Neural crest cell (in vitro differentiated cells): ENCODE measurements around the gene SORBS1. TPM values are rescaled to one million over a fixed set of nuclear protein-coding genes. Genes with fewer than 3 reads are reported as not detected.

ENCODE experiments used
- DNase-seq: peaks from one replicate; pipeline ENCODE4 v3.0.0; 2021; ENCODE audit warnings: low read depth, mixed read lengths, low spot score
- H3K27ac Mint-ChIP-seq: one replicate; pipeline ENCODE4 v1.8.0; 2021; ENCODE audit warnings: mild to moderate bottlenecking, mixed read lengths; ENCODE audit not compliant: unreplicated experiment
- H3K27me3 Mint-ChIP-seq: 2 replicates; pipeline ENCODE4 v1.8.0; 2021; ENCODE audit warnings: low read depth, mild to moderate bottlenecking, mixed read lengths
- H3K36me3 Mint-ChIP-seq: 2 replicates; pipeline ENCODE4 v1.8.0; 2021; ENCODE audit warnings: low read depth, mild to moderate bottlenecking, mixed read lengths
- H3K4me1 Mint-ChIP-seq: 2 replicates; pipeline ENCODE4 v1.8.0; 2021; ENCODE audit warnings: mixed read lengths
- H3K4me3 Mint-ChIP-seq: one replicate; pipeline ENCODE4 v1.8.0; 2021; ENCODE audit warnings: mild to moderate bottlenecking, mixed read lengths
- H3K9me3 Mint-ChIP-seq: 2 replicates; pipeline ENCODE4 v1.8.0; 2021; ENCODE audit warnings: mixed read lengths
- total RNA-seq: library from RNA; stranded (reverse); gene quantifications from 2 replicates; pipeline ENCODE4 v1.2.1, GENCODE V29; 2021
- TF ChIP-seq, protein P1 (sequence below): fragments of 200-600 bp; sonication (generic); conservative IDR thresholded peaks from 2 replicates; pipeline ENCODE4 v1.5.0; 2021; ENCODE audit warnings: antibody characterized with exemption, mild to moderate bottlenecking

Gene SORBS1
- total RNA-seq, 1 donor from 2014 or later: 15.3 TPM

DNA sequence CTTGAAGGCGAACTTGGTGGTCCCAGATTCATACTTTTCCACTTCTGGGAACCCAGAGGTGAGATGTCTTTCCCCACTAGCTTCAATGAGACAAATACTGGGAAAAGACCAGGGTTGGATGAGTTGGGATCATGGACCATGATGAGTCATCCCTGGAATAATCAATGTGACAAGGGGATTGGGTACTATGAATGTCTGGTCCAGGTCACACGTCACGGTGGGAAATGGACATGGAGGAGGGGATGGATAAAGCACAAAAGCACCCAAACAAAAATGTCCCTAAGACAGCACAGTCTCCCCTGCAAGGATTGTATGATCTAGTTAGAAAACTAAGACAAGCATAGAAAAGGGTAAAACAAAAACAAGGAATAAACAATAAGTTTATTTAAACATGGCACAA lies 12.4 kb upstream of the SORBS1 start:
- H3K9me3 Mint-ChIP-seq: no peaks in the 10 kb centered on the region
- DNase-seq: no peak
- peak overlapping the region; percentile 57 for H3K27ac Mint-ChIP-seq
- TF ChIP-seq, protein P1, sequence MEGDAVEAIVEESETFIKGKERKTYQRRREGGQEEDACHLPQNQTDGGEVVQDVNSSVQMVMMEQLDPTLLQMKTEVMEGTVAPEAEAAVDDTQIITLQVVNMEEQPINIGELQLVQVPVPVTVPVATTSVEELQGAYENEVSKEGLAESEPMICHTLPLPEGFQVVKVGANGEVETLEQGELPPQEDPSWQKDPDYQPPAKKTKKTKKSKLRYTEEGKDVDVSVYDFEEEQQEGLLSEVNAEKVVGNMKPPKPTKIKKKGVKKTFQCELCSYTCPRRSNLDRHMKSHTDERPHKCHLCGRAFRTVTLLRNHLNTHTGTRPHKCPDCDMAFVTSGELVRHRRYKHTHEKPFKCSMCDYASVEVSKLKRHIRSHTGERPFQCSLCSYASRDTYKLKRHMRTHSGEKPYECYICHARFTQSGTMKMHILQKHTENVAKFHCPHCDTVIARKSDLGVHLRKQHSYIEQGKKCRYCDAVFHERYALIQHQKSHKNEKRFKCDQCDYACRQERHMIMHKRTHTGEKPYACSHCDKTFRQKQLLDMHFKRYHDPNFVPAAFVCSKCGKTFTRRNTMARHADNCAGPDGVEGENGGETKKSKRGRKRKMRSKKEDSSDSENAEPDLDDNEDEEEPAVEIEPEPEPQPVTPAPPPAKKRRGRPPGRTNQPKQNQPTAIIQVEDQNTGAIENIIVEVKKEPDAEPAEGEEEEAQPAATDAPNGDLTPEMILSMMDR: no peak
- no peaks in the 10 kb centered on the region for H3K27me3 Mint-ChIP-seq
- peaks cover 9% of the 10 kb centered on the region for H3K4me1 Mint-ChIP-seq
- no peak overlapping the region for H3K4me3 Mint-ChIP-seq
- H3K36me3 Mint-ChIP-seq: no peaks in the 10 kb centered on the region

DNA sequence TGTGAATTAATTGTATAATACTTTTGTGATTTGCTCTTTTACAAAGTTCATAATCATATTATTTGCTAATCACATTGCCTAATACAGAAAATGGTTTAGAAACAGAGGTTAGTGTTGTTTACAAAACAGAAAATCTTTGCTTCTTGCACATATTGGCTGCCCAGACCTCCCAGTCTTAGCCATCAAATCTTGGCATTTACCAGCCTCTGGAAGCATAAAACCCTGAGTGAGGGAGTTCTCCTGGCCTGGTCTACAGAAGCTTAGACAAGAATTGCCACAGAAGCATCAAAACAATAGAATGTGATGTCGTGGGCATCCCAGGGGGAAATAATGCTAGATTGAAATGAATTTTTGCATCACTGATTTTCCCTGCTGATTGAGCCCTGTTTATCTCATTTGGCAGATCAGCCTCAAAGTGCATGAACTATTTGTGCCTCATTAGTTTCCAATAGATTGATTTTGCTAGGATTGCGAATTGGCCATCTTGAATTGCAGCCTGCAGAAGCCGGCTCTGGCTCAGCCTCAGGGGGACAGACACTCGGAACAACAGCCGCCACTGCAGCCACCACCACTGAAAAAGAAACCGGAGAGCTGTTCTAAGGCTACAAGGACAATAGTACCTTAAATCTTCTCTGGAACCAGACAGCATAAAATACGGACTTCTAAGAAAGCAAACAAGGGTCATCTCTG lies 11.1 kb upstream of the SORBS1 start:
- H3K9me3 Mint-ChIP-seq: no peaks in the 10 kb centered on the region
- peak overlapping the region; percentile 20 for H3K27ac Mint-ChIP-seq
- TF ChIP-seq, protein P1: no peak
- H3K4me3 Mint-ChIP-seq: peak overlapping the region; percentile 16
- DNase-seq: no peak
- no peaks in the 10 kb centered on the region for H3K36me3 Mint-ChIP-seq
- no peaks in the 10 kb centered on the region for H3K27me3 Mint-ChIP-seq
- H3K4me1 Mint-ChIP-seq: peaks cover 9% of the 10 kb centered on the region

DNA sequence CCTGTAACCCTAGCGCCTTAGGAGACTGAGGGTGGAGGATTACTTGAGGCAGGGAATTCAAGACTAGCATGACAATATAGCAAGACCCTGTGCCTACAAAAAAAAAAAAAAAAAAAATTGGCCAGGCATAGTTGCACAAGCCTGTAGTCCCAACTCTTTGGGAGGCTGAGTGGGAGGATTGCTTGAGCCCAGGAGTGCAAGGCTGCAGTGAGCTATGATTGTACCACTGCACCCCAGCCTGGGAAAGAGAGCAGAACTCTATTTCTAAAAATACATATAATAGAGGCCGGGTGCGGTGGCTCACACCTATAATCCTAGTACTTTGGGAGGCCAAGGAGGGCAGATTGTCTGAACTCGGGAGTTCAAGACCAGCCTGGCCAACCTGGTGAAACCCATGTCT lies 10.2 kb upstream of the SORBS1 start:
- peaks cover 9% of the 10 kb centered on the region for H3K4me1 Mint-ChIP-seq
- H3K9me3 Mint-ChIP-seq: no peaks in the 10 kb centered on the region
- H3K27ac Mint-ChIP-seq: no peak overlapping the region
- no peak for DNase-seq
- H3K4me3 Mint-ChIP-seq: no peak overlapping the region
- TF ChIP-seq, protein P1: no peak
- H3K36me3 Mint-ChIP-seq: no peaks in the 10 kb centered on the region
- H3K27me3 Mint-ChIP-seq: no peaks in the 10 kb centered on the region

DNA sequence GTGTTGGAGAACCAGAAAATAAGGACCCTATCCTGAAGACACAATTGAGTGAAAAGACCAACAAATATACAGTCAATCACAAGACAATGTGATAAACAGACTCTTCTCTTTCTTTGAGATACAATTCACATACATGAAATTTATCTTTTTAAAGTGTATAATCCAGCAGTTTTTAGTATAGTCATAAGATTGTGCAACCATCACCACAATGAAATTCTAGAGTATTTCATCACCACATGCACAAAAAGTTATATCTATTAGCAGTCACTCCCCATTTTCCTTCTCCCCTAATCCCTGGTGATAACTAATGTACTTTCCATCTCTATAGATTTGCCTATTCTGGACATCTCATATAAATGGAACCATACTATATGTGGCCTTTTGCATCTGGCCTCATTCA lies 8.2 kb upstream of the SORBS1 start:
- Mint-ChIP-seq H3K4me1 (peaks cover 21% of the 10 kb centered on the region), H3K27me3 (no peaks in the 10 kb centered on the region), H3K36me3 (no peaks in the 10 kb centered on the region), H3K27ac (no peak overlapping the region), H3K4me3 (no peak overlapping the region), H3K9me3 (no peaks in the 10 kb centered on the region)
- TF ChIP-seq, protein P1: no peak
- DNase-seq: no peak

DNA sequence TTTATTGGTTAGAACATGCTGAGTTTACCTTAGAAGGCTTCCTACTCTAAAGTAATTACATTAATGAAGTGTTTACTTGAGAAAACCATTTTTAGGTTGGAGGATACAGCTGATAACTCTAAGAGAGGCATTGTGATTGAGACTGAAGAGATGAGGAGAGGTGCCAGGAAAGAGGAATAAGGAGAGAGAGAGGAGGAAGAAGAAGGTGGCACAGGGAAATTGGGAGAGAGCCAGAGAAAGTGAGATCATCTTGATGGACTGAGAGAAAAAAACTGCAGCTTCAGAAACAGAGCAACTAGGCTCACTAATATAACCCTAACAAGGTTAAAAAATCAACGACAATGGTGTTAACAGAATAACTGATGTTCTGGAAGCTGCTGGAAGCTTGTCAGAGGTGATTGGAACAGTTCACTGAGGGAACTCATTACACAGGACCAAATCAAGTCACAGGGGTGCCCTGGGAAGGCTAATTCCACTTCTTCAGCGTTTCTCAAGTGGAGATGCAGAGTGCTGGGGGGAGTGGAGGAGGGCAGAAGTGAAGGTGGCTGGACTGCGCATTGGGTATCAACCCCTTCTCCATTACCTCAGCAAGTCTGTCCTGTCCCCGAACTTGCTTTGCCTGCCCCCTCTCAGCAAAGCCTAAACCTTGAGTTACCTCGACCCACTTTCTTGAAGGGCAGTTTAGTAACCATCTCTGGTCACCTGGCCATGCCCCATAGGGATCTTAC lies 6.9 kb upstream of the SORBS1 start:
- Mint-ChIP-seq H3K4me3 (no peak overlapping the region), H3K4me1 (peaks cover 21% of the 10 kb centered on the region), H3K27ac (no peak overlapping the region), H3K27me3 (no peaks in the 10 kb centered on the region), H3K9me3 (no peaks in the 10 kb centered on the region), H3K36me3 (no peaks in the 10 kb centered on the region)
- TF ChIP-seq, protein P1: no peak
- no peak for DNase-seq
